Stimulated activated naive CD8-positive, alpha-beta T cell treated with anti-CD3 and anti-CD28 coated beads, Interleukin-15, amount 100 ng/mL, for 72 hours (primary cell): ENCODE data around the gene ACAA2.

Source experiments
- ATAC-seq: fragments of 150-1000 bp; cut with Tn5 transposase; 2 replicates; pipeline ENCODE4 v1.10.0; 2021; ENCODE audit warnings: mild to moderate bottlenecking, moderate library complexity
- DNase-seq, 2 donors: peaks; one replicate each; pipeline ENCODE4 v3.0.0; 2021 to 2022
- H3K27ac Mint-ChIP-seq, 2 donors: one replicate each; pipeline ENCODE4 v1.8.0; 2022; ENCODE audit warnings: mild to moderate bottlenecking in 2 of 2, mixed read lengths in 2 of 2, moderate library complexity in 2 of 2
- H3K27me3 Mint-ChIP-seq: one replicate; pipeline ENCODE4 v1.8.0; 2022; ENCODE audit warnings: mixed read lengths
- H3K4me1 Mint-ChIP-seq: one replicate; pipeline ENCODE4 v1.8.0; 2022; ENCODE audit warnings: mild to moderate bottlenecking, mixed read lengths
- H3K4me3 Mint-ChIP-seq, 2 donors: one replicate each; pipeline ENCODE4 v1.8.0; 2022; ENCODE audit warnings: mild to moderate bottlenecking in 2 of 2, mixed read lengths in 2 of 2, moderate library complexity in 1 of 2
- H3K9me3 Mint-ChIP-seq, 2 donors: one replicate each; pipeline ENCODE4 v1.8.0; 2022; ENCODE audit warnings: mixed read lengths in 2 of 2

The ACAA2 gene

DNA sequence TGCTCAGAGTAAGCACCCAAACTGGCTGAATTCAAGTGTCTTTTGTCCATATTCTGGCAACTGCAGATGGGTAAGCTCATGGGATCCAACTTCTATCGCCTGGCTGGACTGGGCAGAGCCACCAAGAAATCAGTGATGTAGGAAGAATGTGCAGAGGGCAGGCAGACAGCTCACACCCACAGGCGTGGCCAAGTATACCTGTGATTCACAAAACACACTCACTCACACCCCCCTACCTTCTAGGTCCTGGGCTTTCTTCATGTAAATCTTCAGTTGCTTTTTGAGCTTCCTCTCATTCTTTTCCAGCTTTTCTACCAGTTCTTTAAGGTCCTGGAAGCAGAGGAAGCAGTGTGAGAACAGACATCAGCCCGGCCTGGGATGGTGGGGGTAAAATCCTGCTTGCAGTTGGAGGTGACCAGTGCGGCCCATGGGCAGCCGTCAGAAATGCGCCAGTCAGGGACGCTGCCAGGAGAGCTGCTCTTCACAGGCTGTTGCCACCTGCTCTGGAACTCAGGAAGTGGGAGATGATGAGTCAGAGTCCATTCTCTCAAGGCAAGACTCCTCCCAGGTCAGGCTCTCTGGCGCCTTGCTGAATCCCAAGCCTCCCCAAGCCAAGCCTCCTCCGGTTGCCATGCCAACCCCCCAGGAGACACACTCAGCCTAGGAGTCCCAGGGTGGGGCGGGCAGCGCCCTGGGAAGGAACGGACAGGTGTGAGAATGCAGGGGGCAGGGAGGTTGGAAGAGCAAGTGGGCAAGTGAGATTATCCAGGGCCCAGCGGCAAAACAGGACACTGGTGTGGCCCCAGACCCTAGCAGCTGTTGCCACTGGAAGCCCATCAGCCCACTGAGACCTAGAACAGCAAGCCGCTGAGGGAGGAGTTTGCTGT lies 36.2 kb upstream of the ACAA2 start:
- no peak overlapping the region for H3K4me3 Mint-ChIP-seq
- H3K27ac Mint-ChIP-seq, result no peak overlapping the region
- no peak for ATAC-seq
- H3K9me3 Mint-ChIP-seq, result no peaks in the 10 kb centered on the region
- no peak for DNase-seq
- peaks cover 25% of the 10 kb centered on the region for H3K27me3 Mint-ChIP-seq
- no peaks in the 10 kb centered on the region for H3K4me1 Mint-ChIP-seq

DNA sequence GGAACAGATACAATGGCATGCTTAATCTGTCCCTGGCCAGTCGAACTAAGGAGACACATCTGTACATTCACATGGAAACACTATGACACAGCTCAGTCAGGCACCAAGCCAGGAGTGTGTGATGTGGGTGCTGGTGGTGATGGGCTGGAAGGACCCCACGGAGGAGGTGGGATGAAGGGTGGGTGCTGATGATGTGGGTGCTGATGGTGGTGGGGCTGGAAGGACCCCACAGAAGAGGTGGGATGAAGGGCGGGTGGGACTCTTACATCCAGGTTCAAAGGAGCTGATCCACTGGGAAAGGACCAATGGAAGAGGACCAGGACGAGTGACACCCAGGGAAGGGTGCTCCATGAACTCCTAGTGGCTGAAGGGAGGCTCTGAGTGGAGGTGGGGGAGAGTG lies 34.8 kb upstream of the ACAA2 start:
- ATAC-seq (no peak), DNase-seq (no peak)
- Mint-ChIP-seq H3K9me3 (no peaks in the 10 kb centered on the region), H3K27ac (peak overlapping the region; percentile 38 to 59), H3K4me1 (no peaks in the 10 kb centered on the region), H3K4me3 (no peak overlapping the region), H3K27me3 (peaks cover 25% of the 10 kb centered on the region)

DNA sequence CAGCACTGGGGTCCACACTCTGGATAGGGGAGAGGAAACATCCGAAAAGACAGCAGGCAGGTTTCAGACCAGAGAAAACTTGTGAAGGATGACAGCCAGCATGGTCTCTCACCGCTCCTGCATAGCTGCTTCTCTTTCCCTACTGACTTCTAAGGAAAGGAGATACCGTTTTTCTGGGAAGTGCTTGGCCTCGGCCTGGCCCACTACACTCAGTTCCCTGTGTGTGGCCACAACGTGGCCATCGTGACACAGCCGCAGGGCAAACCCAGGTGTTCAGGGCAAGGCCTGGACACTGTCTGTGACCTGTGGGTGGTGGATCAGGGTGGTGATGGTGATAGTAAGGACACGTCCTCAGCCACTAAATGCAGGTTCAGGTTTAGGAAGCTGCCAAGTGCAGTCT lies 34.2 kb upstream of the ACAA2 start:
- H3K4me3 Mint-ChIP-seq, result no peak overlapping the region
- no peaks in the 10 kb centered on the region for H3K9me3 Mint-ChIP-seq
- ATAC-seq (no peak), DNase-seq (no peak)
- H3K4me1 Mint-ChIP-seq, result no peaks in the 10 kb centered on the region
- H3K27me3 Mint-ChIP-seq, result peaks cover 25% of the 10 kb centered on the region
- no peak overlapping the region for H3K27ac Mint-ChIP-seq

- H3K27ac Mint-ChIP-seq, result peak overlapping the region; percentile 13 to 72
- DNase-seq (no peak), ATAC-seq (no peak)
- no peaks in the 10 kb centered on the region for H3K9me3 Mint-ChIP-seq
- H3K4me1 Mint-ChIP-seq, result no peaks in the 10 kb centered on the region
- peaks cover 25% of the 10 kb centered on the region for H3K27me3 Mint-ChIP-seq
- no peak overlapping the region for H3K4me3 Mint-ChIP-seq
Measured at GRCh38 chr18:49846718-49847470, 33.6 kb upstream of the ACAA2 start.

DNA sequence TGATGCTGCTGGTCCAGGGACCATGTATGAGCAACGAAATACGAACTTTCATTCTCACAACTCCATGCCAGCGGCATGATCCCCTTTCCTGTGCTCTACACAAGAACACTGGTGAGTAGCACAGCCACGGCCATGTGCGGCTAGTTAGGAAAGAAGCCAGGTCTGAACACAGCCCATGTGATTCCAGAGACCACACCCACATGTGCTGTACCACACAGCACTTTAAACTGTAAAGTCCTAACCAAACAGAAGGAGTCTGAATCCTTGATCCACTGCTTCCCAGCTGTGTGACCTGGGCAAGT lies 33.0 kb upstream of the ACAA2 start:
- H3K4me3 Mint-ChIP-seq, result no peak overlapping the region
- no peaks in the 10 kb centered on the region for H3K9me3 Mint-ChIP-seq
- peaks cover 4% of the 10 kb centered on the region for H3K4me1 Mint-ChIP-seq
- no peak for ATAC-seq
- H3K27me3 Mint-ChIP-seq, result peaks cover 25% of the 10 kb centered on the region
- DNase-seq, result no peak
- H3K27ac Mint-ChIP-seq, result peak overlapping the region; percentile 13 to 72

DNA sequence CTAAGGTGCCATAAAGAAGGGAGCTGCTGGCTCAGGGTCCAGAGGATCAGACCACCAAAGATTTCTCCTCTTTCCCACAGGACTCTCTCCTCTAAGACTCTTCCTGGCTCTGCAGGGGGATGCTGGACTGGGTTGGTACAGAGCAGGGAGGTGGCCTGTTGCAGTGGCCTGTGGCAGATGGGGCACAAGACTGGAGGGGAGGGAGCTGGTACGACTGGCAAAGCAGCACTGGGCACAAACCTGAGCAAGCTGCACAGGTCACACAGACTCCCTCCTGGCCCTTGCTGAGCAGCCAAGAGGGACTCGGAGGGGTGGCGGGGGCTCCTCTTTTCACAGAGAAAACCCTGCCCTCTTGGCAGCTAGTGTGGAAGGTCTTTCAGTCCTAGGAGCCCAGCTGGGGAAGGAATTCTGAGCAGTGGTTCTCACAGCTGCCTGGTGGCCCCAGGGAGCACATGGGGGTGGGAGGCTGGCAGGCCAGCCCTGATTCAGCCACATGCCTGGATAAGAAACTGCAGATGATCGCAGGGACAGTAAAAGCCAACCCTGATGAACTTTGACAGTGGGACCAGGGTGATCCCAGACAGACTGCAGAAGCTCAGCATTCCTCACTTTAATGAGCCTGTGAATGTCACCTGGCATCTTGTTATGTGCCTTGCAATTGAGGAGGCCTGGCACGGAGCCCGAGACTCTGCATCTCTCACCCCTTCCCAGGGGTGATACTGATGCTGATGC lies 32.5 kb upstream of the ACAA2 start:
- DNase-seq, result no peak
- ATAC-seq, result no peak
- H3K27ac Mint-ChIP-seq, result peak overlapping the region in 1 of 2 donors; percentile 74
- peaks cover 4% of the 10 kb centered on the region for H3K4me1 Mint-ChIP-seq
- H3K27me3 Mint-ChIP-seq, result peaks cover 22% of the 10 kb centered on the region
- no peak overlapping the region for H3K4me3 Mint-ChIP-seq
- H3K9me3 Mint-ChIP-seq, result no peaks in the 10 kb centered on the region

DNA sequence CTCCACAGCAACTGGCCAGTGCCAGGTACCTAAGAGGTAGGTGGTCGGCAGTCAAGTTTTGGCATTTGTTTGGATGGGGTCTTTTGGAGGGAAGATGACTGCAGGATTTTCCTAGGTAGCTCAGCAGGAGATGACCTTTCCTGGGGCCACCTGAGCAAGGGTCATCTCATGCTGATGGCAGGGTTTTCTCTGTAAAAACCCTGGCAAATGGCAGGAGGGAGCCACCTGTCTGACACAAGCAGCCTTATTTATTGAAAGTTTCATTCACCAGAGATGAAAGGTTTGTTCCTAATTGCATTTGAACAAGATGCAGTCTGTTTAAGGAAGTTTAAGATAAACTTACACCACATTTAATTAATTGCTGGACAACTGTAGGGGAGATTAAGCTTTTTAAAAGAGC lies 31.6 kb upstream of the ACAA2 start:
- Mint-ChIP-seq H3K27me3 (peaks cover 16% of the 10 kb centered on the region), H3K4me1 (peaks cover 4% of the 10 kb centered on the region), H3K27ac (no peak overlapping the region), H3K9me3 (no peaks in the 10 kb centered on the region), H3K4me3 (no peak overlapping the region)
- no peak for DNase-seq
- ATAC-seq, result no peak

GRCh38 chr18:49843778-49844625 lies 30.7 kb upstream of the ACAA2 start:
- Mint-ChIP-seq H3K9me3 (no peaks in the 10 kb centered on the region), H3K27ac (peak overlapping the region in 1 of 2 donors; percentile 86), H3K27me3 (peaks cover 15% of the 10 kb centered on the region), H3K4me3 (no peak overlapping the region), H3K4me1 (peaks cover 4% of the 10 kb centered on the region)
- ATAC-seq, result peak; percentile 48
- DNase-seq, result no peak

- Mint-ChIP-seq H3K9me3 (no peaks in the 10 kb centered on the region), H3K27ac (no peak overlapping the region), H3K4me1 (peaks cover 4% of the 10 kb centered on the region), H3K4me3 (no peak overlapping the region), H3K27me3 (peaks cover 7% of the 10 kb centered on the region)
- DNase-seq (no peak), ATAC-seq (no peak)
Measured at GRCh38 chr18:49843131-49843530, 29.8 kb upstream of the ACAA2 start.

DNA sequence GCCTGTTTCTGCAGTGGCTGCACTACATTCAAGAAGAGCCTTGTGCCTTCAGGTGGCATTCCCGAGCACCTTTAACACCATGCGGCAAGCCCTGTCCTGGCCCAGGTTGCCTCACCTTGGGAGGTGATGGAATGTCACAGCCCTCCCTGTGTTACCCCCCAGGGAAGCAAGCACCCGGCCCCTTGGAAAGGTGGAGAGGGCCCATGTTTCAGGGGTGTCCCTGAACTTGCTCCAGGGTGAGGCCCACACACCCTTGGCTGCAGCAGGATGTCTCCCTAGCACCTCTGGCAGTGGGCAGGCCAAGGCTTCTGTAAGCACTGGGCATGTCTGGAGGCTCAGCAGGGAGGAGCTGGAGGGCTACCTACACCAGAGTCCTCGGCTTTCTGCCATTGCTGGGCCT lies 29.3 kb upstream of the ACAA2 start:
- no peaks in the 10 kb centered on the region for H3K9me3 Mint-ChIP-seq

DNA sequence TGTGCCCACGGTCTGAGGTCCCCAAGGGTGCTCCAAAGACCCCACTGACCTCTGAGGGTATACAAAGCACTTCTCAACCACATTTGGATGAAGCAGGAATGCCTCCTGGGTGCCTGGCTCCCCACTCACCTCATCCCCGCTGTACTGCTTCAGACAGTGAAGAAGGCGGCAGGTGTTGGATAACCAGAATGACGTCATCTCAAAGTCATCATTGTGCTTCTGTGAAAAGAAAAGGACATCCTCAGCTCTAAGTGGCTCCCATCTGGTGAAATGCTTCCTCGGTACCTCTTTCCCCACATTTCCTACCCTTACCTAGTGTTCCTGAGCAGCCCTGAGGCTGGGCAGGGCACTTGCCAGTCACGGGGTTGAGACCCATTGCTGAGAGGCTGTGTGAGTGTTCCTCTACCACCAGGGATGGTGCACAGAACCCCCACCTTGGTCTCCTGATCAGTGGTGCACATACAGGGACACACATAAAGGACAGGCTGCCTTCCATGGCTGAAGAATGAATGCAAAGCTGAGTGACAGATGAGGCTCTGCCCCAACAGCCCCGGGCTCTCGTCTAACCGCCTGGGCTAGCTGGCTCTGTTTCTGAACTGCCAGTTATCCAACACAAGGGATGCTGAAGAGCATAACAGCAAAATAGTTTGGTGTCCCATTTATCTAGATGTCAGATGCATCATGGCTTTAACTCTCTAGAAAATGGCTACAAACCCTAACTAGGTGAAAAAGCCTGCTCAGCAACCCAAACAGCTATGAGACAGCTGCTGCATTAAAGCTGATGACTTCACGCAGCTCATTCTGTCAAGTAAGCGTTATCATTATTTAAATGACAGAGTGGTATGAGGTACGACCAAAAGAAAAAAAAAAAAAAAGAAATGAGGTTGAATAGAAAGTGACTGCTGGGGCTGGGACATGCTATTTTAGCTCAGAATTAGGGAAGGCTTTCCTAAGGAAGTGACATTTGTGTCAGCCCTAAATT lies 28.2 kb upstream of the ACAA2 start:
- Mint-ChIP-seq H3K27me3 (no peaks in the 10 kb centered on the region), H3K9me3 (no peaks in the 10 kb centered on the region), H3K4me1 (peaks cover 4% of the 10 kb centered on the region), H3K4me3 (no peak overlapping the region), H3K27ac (no peak overlapping the region)
- ATAC-seq (no peak), DNase-seq (no peak)

More for the DNA sequence above, 29.3 kb upstream of the ACAA2 start:
- H3K27ac Mint-ChIP-seq, result no peak overlapping the region
- peaks cover 2% of the 10 kb centered on the region for H3K27me3 Mint-ChIP-seq
- peaks cover 4% of the 10 kb centered on the region for H3K4me1 Mint-ChIP-seq
- H3K4me3 Mint-ChIP-seq, result no peak overlapping the region
- DNase-seq (no peak), ATAC-seq (no peak)

- no peak for ATAC-seq
- no peak for DNase-seq
- no peak overlapping the region for H3K4me3 Mint-ChIP-seq
Measured at GRCh38 chr18:49839012-49839411, 25.7 kb upstream of the ACAA2 start.

GRCh38 chr18:49838381-49838780 lies 25.0 kb upstream of the ACAA2 start:
- Mint-ChIP-seq H3K4me1 (peaks cover 4% of the 10 kb centered on the region), H3K27me3 (no peaks in the 10 kb centered on the region), H3K27ac (no peak overlapping the region), H3K9me3 (no peaks in the 10 kb centered on the region), H3K4me3 (no peak overlapping the region)
- no peak for DNase-seq
- ATAC-seq, result no peak

More at GRCh38 chr18:49839012-49839411, 25.7 kb upstream of the ACAA2 start:
- Mint-ChIP-seq H3K9me3 (no peaks in the 10 kb centered on the region), H3K27me3 (no peaks in the 10 kb centered on the region), H3K27ac (no peak overlapping the region), H3K4me1 (peaks cover 4% of the 10 kb centered on the region)

- peaks cover 4% of the 10 kb centered on the region for H3K4me1 Mint-ChIP-seq
Measured at GRCh38 chr18:49837889-49838288, 24.6 kb upstream of the ACAA2 start.

More at GRCh38 chr18:49837889-49838288, 24.6 kb upstream of the ACAA2 start:
- no peak for ATAC-seq
- Mint-ChIP-seq H3K27me3 (no peaks in the 10 kb centered on the region), H3K9me3 (no peaks in the 10 kb centered on the region), H3K4me3 (no peak overlapping the region), H3K27ac (no peak overlapping the region)
- DNase-seq, result no peak
